ENCODE results near the gene HRH3. TPM values are rescaled to one million over a fixed set of nuclear protein-coding genes. Genes with fewer than 3 reads are reported as not detected.

The HRH3 gene
- total and polyA plus RNA-seq, 12 donors: 0.06 to 0.80 (median 0.11) TPM; not detected in 8

DNA sequence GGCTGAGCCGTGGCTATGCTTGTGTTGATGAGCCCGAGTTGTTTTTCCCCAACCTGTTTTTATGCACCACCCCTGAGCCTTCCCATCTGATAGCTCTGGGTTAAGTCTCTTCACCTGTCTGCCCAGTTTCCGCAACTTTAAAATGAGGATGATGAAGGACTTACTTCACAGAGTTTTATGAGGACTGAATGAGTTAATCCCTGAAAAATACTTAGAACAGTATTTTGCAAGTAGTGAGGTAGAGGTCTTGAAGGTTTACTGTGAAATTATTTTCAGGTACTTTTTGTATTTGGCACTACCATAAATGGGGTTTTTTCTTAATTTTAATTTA is 34.0 kb downstream of the HRH3 start:
- H3K4me1 ChIP-seq (replicated peaks in 1 of 2): peaks cover 16 to 35% of the 10 kb centered on the region in 2 donors
- peak overlapping the region in 3 of 5 donors; percentile 39 to 69 (median 51) for H3K27ac ChIP-seq
- peaks cover 0 to 12% of the 10 kb centered on the region in 2 donors for H3K36me3 ChIP-seq (replicated peaks in 1 of 2)
- no peaks in the 10 kb centered on the region for H3K9me3 ChIP-seq (replicated peaks in 1 of 3)
- WGBS, 4 donors: 65 to 80% (median 68%) methylated on average over 3 of the region's 3 CpGs
- no peak for DNase-seq
- intact Hi-C loops (cut with DNase I): no loop called here
- no peak for TF ChIP-seq POLR2A (IDR thresholded peaks at IDR 0.05)
- no peaks in the 10 kb centered on the region for H3K27me3 ChIP-seq
- no peak overlapping the region for H3K4me3 ChIP-seq

DNA sequence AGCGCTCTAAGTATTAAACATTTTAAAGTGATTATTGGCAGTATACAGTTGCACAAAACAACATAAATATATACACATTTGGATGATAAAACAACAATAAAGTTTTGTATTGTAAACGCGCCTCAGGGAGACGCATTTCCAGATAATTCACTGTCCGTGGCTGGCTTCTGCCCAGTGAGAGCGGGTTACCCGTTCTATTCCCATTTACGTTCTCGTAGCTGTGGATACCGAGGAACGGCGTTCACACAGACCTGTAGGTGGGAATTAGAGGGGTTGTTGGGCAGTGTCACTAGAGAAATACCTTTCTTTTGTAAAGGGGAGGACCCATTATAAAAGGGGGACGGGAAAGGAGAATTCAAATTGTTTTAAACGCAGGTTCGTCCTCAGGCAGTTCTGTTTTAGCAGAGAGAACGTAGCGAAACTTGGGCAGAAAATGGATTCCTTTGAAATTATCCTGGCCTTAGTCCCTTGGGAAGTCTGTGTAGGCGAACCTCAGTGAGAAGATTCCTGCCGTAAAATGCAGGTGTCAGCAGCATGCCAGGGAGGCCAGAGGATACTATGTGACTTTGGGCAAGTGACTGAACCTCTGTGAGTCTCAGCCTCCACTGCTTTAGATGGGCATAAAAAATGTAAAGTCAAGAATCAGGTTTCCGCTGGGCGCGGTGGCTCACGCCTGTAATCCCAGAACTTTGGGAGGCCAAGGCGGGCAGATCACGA is 36.5 kb downstream of the HRH3 start:
- peak in 1 of 7 donors; percentile 46 for DNase-seq
- Histone ChIP-seq H3K4me1 (replicated peaks in 1 of 2) (peaks cover 16 to 35% of the 10 kb centered on the region in 2 donors), H3K9me3 (replicated peaks in 1 of 3) (no peaks in the 10 kb centered on the region), H3K36me3 (replicated peaks in 1 of 2) (peaks cover 0 to 7% of the 10 kb centered on the region in 2 donors), H3K27me3 (no peaks in the 10 kb centered on the region), H3K4me3 (peak overlapping the region; percentile 49 to 96 (median 79)), H3K27ac (peak overlapping the region; percentile 61 to 99 (median 95))
- intact Hi-C loops (cut with DNase I): no loop called here
- 26 to 28% (median 27%) methylated on average over 25 of the region's 25 CpGs for WGBS, 4 donors
- TF ChIP-seq POLR2A (IDR thresholded peaks at IDR 0.05): no peak
- TF ChIP-seq, protein P1, sequence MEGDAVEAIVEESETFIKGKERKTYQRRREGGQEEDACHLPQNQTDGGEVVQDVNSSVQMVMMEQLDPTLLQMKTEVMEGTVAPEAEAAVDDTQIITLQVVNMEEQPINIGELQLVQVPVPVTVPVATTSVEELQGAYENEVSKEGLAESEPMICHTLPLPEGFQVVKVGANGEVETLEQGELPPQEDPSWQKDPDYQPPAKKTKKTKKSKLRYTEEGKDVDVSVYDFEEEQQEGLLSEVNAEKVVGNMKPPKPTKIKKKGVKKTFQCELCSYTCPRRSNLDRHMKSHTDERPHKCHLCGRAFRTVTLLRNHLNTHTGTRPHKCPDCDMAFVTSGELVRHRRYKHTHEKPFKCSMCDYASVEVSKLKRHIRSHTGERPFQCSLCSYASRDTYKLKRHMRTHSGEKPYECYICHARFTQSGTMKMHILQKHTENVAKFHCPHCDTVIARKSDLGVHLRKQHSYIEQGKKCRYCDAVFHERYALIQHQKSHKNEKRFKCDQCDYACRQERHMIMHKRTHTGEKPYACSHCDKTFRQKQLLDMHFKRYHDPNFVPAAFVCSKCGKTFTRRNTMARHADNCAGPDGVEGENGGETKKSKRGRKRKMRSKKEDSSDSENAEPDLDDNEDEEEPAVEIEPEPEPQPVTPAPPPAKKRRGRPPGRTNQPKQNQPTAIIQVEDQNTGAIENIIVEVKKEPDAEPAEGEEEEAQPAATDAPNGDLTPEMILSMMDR (IDR thresholded peaks at IDR 0.05): no peak

DNA sequence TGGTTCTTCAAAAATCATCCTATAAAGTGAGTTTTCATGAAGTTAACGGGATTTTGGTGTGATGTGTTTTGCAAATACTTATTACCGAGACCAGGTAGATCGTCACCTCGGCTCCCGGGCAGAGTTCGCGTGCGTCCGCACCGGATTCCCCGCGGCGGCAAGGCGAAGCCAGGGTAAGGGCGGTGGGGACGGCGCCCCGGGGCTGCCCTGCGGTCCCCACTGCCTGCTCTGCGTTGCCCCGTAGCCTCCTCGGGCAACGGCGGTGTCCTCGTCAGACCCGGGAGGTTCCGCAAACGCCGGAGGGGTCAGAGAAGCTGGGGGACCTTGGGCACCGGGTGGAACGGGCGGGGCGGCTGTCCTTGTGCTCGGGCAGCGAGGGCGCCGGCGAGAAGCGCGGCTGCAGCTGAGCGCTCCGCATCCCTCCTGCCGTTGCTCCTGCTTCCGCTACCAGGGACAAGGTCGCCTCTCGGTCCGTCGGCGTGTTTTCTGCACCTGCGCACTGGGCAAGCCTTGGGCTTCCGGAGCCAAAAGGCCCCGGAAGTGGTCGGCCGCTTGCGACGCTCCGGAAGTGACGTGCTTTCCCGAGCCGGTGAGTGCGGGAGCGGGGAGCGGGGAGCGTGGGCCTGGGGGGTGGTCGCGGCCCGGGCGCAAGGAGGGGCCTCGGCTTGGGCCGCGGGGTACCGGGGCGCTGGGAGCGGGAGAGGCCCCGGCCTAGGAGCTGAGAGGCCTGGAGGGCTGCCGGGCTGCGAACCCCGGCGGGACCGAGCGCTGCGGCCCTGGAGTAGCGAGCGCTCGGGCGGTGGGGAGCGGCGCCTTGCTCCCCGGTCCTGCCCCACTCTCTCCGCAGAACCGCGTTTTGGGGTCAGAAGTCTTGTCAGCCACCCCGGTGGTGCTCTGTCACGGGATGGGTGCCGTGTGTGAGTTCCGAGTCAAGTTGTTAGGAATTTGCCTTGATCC is 37.3 kb downstream of the HRH3 start, which contains the start of gene MTG2:
Gene MTG2, plus strand, starts transcription at position 560 of the 957 bp plus-strand sequence. CDS start 10,393 bp downstream, outside the sequence.
- TF ChIP-seq, protein P1 (IDR thresholded peaks at IDR 0.05): peak in 2 of 6 experiments; percentile 18 to 29
- peak; percentile 76 to 96 for TF ChIP-seq POLR2A (IDR thresholded peaks at IDR 0.05)
- intact Hi-C loops (cut with DNase I): no loop called here
- Histone ChIP-seq H3K27ac (peak within 1 kb of the TSS; percentile 61 to 99 (median 95)), H3K9me3 (replicated peaks in 1 of 3) (no peaks in the 10 kb centered on the region), H3K4me3 (peak within 1 kb of the TSS; percentile 49 to 96 (median 79)), H3K27me3 (no peaks in the 10 kb centered on the region), H3K4me1 (replicated peaks in 1 of 2) (peaks cover 16 to 35% of the 10 kb centered on the region in 2 donors), H3K36me3 (replicated peaks in 1 of 2) (peaks cover 0 to 7% of the 10 kb centered on the region in 2 donors)
- 0% methylated on average over 29 to 96 of the region's 96 CpGs for WGBS, 4 donors
- DNase-seq: peak; percentile 94 to 97 (median 96)

DNA sequence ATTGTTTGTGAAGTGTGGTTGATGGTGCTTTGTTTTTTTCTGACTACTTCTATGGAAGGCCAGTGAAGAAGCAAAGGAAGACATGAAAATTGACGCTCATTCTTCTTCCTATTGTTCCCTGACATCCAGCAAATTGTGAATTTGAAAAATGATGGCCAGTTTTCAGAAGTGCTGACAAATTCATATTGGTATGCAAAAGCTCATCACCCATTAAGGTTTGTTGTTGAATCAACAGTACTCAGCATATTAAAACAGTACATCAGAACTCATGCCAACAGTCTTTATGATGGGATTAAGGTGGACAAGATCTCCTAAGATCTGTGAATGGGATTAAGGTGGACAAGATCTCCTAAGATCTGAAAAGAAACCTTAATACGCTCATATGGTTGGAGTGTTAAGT is 38.3 kb downstream of the HRH3 start:
- no peak overlapping the region for H3K4me3 ChIP-seq
- TF ChIP-seq POLR2A (IDR thresholded peaks at IDR 0.05): no peak
- TF ChIP-seq, protein P1 (IDR thresholded peaks at IDR 0.05): no peak
- H3K36me3 ChIP-seq (replicated peaks in 1 of 2): peaks cover 0 to 7% of the 10 kb centered on the region in 2 donors
- H3K27ac ChIP-seq: peak overlapping the region in 4 of 5 donors; percentile 92 to 99 (median 96)
- DNase-seq: no peak
- intact Hi-C loops (cut with DNase I): no loop called here
- 90 to 95% (median 93%) methylated on average over 2 of the region's 2 CpGs for WGBS, 4 donors
- peaks cover 16 to 27% of the 10 kb centered on the region in 2 donors for H3K4me1 ChIP-seq (replicated peaks in 1 of 2)
- H3K27me3 ChIP-seq: no peaks in the 10 kb centered on the region
- H3K9me3 ChIP-seq (replicated peaks in 1 of 3): no peaks in the 10 kb centered on the region
